ENCODE data around the gene CLCN5. TPM values are rescaled to one million over a fixed set of nuclear protein-coding genes. Genes with fewer than 3 reads are reported as not detected.

The CLCN5 gene
- total RNA-seq, 1 experiment from 2014 or later, result 7.3 TPM

DNA sequence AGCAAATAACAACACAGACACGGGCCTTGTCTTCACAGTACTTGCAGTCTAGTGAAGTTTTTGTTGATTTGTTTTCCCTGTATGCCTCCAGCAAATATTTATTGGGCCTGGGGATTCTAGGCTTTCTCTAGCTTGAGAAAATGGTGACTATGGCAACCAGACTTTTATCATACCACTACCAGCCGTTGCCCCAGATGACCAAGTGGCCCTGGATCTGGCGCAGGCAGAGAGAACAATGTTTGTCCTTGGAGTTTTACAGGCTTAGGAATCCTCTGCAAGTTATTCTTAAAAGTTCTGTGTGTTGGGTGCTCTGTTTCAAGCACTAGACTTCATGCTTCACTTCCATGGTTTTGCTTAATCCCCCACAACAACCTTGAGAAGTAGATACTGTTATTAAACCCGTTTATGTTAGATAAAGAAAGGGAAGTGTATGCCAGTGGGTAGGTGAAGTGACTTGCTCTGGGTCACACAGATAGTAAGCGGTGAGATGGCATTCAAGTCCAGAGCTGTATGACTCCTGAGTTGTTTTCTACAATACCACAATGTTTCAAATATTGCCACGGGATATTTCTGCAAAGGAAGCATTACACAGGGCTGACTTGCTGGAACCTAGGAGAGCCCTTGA is 183.8 kb downstream of the CLCN5 start:
- DNase-seq, result no peak
- H3K4me3 ChIP-seq (ENCODE audit: insufficient read depth, low read depth, low read length), result no peak overlapping the region
- H3K36me3 ChIP-seq (replicated peaks; ENCODE audit: control insufficient read depth, insufficient read depth, low read length), result no peaks in the 10 kb centered on the region
- no peaks in the 10 kb centered on the region for H3K27me3 ChIP-seq (ENCODE audit: control insufficient read depth, insufficient read depth, low read length)

DNA sequence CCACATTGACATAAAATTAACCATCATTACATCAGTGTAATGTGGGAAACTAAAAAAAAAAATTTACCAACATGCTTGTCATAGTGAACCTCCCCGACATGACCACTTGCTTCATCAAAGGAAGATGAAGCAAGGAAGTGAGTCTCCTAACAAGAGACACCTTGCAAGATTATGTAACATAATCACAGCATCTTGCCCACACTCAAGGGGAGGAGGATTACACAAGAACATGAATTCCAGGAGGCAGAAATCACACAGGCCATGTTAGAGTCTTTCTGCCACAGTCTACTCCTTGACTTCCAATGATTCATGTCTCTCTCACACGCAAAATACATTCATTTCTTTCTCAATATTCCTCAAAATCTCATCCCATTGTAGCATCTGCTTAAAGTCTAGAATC is 185.1 kb downstream of the CLCN5 start:
- DNase-seq, result no peak
- no peak overlapping the region for H3K4me3 ChIP-seq (ENCODE audit: insufficient read depth, low read depth, low read length)
- H3K36me3 ChIP-seq (replicated peaks; ENCODE audit: control insufficient read depth, insufficient read depth, low read length), result no peaks in the 10 kb centered on the region
- H3K27me3 ChIP-seq (ENCODE audit: control insufficient read depth, insufficient read depth, low read length), result no peaks in the 10 kb centered on the region

DNA sequence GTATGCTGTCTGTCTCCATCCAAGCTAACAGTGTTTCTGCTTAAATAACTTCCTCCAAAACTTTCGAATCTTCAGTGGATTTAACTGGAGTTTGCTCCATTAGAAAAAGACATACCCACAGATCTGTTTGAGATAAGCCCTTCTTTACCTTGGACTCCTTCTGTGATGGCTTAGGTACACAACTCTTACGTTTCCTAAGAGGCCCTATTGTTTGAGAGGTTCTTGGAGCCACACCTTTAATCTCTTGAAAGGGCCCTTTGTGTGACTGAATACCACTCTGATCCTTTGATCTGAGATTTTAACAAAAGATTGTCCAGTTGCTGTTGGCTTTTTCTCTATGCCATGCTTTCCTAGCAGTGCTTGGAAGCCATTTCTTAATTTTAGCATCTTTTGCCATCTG is 185.9 kb downstream of the CLCN5 start:
- Histone ChIP-seq H3K4me3 (ENCODE audit: insufficient read depth, low read depth, low read length) (no peak overlapping the region), H3K27me3 (ENCODE audit: control insufficient read depth, insufficient read depth, low read length) (no peaks in the 10 kb centered on the region), H3K36me3 (replicated peaks; ENCODE audit: control insufficient read depth, insufficient read depth, low read length) (no peaks in the 10 kb centered on the region)
- no peak for DNase-seq

DNA sequence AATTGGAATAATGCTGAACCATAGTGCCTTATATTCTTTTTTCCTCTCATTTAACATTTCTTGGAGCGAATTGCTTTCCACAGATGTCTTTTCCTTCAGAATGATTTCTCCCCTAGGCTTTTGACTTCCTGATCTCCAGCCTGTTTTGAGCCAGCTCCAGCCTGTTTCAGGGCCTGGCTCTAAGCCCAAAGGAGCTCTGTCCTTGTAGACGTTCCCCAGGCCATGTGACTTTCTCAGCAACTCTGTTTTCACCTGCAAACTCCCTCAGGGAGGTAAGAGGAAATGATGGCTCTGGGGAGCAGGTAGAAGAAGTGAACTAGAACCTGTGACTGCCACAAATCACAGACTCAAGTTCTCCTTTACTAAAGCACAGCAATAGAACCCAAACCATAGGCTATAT is 189.3 kb downstream of the CLCN5 start:
- Histone ChIP-seq H3K36me3 (replicated peaks; ENCODE audit: control insufficient read depth, insufficient read depth, low read length) (no peaks in the 10 kb centered on the region), H3K27me3 (ENCODE audit: control insufficient read depth, insufficient read depth, low read length) (no peaks in the 10 kb centered on the region), H3K4me3 (ENCODE audit: insufficient read depth, low read depth, low read length) (no peak overlapping the region)
- no peak for DNase-seq

DNA sequence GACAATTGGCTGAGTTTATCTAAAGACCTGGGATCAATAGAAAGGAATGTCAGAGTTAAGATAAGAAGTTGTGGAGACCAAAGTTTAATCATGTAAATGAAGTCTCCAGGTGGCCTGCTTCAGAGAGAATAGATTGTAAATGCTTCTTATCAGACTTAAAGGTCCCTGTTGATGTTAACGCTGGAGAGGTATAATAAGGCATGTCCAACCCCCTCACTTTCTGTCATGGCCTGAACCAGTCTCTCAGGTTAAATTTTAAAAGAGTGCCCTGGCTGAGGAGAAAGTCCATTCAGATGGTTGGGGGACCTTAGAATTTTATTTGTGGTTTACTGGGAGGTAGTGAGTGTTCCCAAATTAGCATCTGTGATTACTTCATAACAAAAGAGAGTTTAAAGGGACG is 191.7 kb downstream of the CLCN5 start:
- Histone ChIP-seq H3K27me3 (ENCODE audit: control insufficient read depth, insufficient read depth, low read length) (no peaks in the 10 kb centered on the region), H3K36me3 (replicated peaks; ENCODE audit: control insufficient read depth, insufficient read depth, low read length) (no peaks in the 10 kb centered on the region), H3K4me3 (ENCODE audit: insufficient read depth, low read depth, low read length) (no peak overlapping the region)
- no peak for DNase-seq

DNA sequence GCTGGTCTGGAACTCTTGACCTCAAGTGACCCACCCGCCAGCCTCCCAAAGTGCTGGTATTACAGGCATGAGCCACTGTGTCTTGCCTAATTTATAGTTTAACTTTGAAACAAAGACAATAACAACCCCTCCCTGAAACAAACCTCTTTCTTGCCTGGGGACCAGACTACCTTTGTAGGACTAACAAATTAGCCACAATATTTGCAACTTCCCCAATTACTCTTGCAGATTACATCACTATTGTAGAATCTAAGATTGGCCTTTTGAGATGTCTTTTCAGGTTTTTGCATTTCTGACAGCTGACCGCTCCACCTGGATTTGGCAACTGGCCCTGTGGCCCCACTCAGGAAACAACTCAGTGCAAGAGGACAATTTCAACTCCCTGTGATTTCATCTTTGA is 193.6 kb downstream of the CLCN5 start:
- Histone ChIP-seq H3K4me3 (ENCODE audit: insufficient read depth, low read depth, low read length) (no peak overlapping the region), H3K36me3 (replicated peaks; ENCODE audit: control insufficient read depth, insufficient read depth, low read length) (no peaks in the 10 kb centered on the region), H3K27me3 (ENCODE audit: control insufficient read depth, insufficient read depth, low read length) (no peaks in the 10 kb centered on the region)
- no peak for DNase-seq

DNA sequence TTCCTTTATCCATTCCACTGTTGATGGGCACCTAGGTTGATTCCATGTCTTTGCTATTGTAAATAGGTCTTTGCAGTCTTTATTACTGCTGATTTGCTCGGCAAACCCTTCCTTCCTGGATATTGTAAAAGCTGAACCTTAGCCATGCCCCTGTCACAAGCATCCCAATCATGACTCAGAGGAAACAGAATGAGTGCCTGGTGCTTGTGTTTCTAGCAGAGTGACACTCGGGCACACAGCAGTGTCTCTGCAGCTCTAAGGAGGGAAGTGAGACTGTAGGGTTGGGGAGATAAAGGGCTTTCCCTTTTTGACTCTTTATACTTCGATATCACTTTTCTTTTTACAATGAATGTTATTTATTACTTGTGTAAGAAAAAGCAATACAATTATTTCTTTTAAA is 195.1 kb downstream of the CLCN5 start:
- H3K27me3 ChIP-seq (ENCODE audit: control insufficient read depth, insufficient read depth, low read length), result no peaks in the 10 kb centered on the region
- H3K4me3 ChIP-seq (ENCODE audit: insufficient read depth, low read depth, low read length), result no peak overlapping the region
- DNase-seq, result no peak
- H3K36me3 ChIP-seq (replicated peaks; ENCODE audit: control insufficient read depth, insufficient read depth, low read length), result no peaks in the 10 kb centered on the region

DNA sequence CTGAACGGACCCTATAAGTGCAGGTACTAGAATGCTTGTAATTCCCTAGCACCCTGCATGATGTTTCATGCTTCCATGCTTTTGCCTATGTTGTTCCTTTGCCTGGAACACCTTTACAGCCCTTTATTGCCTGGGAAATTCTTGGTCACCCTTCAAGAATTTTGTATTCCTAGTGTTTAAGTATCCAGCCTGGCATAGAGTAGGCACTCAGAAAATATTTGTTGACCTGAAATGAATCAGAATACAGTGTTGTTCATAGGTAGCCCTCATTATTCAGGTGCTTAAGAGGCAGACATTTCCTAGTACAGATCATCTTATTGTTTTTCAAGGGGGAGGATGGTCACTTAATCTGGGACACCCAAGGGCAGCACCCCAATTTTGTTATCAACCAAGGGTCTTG is 203.1 kb downstream of the CLCN5 start:
- DNase-seq, result no peak
- Histone ChIP-seq H3K27me3 (ENCODE audit: control insufficient read depth, insufficient read depth, low read length) (no peaks in the 10 kb centered on the region), H3K4me3 (ENCODE audit: insufficient read depth, low read depth, low read length) (no peak overlapping the region), H3K36me3 (replicated peaks; ENCODE audit: control insufficient read depth, insufficient read depth, low read length) (no peaks in the 10 kb centered on the region)

DNA sequence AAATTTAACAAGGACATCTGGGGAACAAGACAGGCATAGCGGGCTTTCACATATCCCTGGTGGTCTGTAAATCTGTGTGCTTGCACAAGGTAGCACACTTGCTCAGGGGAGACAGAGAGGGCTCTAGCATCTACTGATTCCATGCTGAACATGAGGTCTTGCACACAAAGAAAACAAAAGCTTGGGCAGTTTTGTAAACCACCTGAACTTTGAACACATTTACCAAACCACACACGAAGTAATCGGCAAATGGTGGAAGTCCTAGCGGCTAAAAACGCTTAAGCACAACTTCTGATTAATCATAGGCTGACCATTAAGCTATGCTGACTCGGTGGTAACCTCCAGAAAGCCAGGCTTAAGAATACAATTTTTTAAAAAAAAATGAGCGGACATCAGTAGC is 225.6 kb downstream of the CLCN5 start:
- DNase-seq, result no peak

More for the DNA sequence above, 225.6 kb downstream of the CLCN5 start:
- Histone ChIP-seq H3K36me3 (replicated peaks; ENCODE audit: control insufficient read depth, insufficient read depth, low read length) (no peaks in the 10 kb centered on the region), H3K4me3 (ENCODE audit: insufficient read depth, low read depth, low read length) (no peak overlapping the region), H3K27me3 (ENCODE audit: control insufficient read depth, insufficient read depth, low read length) (no peaks in the 10 kb centered on the region)

Other genes starting within 250 kb of the CLCN5 start
- gene PAGE1, start 226.6 kb upstream of the CLCN5 start, total RNA-seq (2014; rRNA removed; shearing (Covaris generic)), result not detected in 2 replicates
- gene PAGE4, start 93.3 kb upstream of the CLCN5 start, total RNA-seq (2014; rRNA removed; shearing (Covaris generic)), result not detected in 2 replicates
- gene USP27X, start 43.1 kb upstream of the CLCN5 start, total RNA-seq (2014; rRNA removed; shearing (Covaris generic)), result 2.5 and 4.1 TPM in 2 replicates